ENCODE measurements around the gene INAFM2. TPM values are rescaled to one million over a fixed set of nuclear protein-coding genes. Genes with fewer than 3 reads are reported as not detected.

INAFM2 gene
- total RNA-seq, result 11.5 and 13.5 TPM in 2 replicates

GRCh38 chr15:40323239-40323952 is at the start of gene INAFM2:
Gene INAFM2 (plus strand): TSS chr15:40323692. CDS start chr15:40324056, 364 bp downstream.
- peak; percentile 69 for DNase-seq (ENCODE audit: low read depth)

DNA sequence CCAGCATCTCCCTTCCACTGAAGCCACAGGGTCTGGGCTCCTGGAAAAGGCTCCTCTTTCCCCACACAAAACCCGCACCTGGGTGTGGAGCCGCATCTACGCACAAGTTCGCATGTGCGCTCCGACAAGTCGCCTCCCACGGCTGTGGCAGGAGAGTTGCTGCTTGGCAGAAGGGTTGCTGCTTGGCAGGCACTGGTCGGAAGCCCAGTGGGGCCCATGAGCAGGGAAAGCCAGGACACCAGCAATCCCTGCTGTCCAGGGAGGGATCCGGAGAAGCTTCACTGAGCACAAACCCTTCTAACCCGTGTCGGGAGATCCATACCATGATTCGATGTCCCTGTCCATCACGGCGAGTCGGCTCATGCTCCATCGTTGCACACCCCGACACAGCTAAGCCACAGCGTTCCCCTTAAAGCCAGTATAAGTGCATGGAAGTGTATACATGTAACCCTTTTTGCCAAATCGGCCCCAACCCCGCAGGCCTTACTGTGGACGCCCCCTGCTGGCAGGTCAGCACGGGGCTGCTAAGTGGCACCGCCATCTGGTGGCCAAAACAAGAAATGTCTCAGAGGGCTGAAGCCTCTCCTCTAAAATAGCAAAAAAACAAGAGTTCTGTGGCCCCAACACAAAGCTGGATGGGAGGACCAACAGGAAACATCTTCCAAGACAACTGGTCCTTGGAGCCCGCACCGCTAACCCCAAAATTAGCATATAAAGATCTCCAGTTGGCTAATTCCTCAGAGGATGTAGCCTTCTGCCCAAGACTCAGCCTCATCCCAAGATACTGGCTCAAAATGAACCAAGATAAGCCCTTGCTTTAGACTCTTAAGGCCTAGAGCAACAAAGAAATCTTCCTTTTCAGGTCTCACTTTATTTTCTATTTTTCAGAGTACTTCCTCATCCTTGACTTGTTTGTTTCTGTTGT is 48.9 kb upstream of the INAFM2 start:
- peak; percentile 43 for DNase-seq (ENCODE audit: low read depth)

DNA sequence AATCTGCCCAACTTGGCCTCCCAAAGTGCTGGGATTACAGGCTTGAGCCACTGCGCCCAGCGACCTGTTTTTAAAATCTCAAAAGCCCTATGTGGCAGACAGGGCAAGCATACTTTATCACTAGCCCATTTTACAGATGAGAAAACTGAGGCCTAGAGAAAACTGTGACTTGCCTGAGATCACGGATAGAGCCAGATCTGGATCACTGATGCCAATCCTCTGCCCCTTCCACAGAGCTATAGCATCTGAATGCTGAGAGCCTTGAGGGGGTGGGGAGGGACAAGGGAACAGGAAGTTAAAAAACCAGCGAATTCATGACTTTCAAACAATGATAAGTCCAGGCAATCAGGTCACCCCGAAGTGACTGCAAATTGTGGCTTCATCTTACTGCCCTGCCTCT is 48.0 kb upstream of the INAFM2 start:
- DNase-seq (ENCODE audit: low read depth), result no peak

GRCh38 chr15:40275954-40276353 is 47.5 kb upstream of the INAFM2 start:
- DNase-seq (ENCODE audit: low read depth), result no peak

GRCh38 chr15:40276927-40277326 is 46.6 kb upstream of the INAFM2 start:
- DNase-seq (ENCODE audit: low read depth), result no peak

DNA sequence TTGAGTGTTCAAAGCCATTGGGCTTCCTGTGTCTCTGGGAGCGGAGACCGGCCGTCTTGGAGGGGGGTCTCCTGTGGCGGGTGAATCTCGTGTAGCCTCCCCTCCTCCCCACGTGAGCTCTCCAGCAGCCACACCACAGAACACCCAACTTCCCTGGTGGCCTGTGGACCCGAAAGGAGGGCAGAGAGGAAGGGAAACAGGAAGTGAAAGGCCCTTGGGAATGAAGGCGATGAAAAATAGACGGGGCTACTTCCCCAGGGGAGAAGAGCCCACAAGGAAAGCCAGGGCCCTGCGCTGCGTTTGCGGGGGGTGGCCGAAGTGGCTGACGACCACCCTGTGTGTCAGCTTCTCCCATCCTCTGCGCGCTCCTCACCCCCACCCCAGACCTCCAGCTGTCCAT is 46.0 kb upstream of the INAFM2 start:
- DNase-seq (ENCODE audit: low read depth), result no peak

DNA sequence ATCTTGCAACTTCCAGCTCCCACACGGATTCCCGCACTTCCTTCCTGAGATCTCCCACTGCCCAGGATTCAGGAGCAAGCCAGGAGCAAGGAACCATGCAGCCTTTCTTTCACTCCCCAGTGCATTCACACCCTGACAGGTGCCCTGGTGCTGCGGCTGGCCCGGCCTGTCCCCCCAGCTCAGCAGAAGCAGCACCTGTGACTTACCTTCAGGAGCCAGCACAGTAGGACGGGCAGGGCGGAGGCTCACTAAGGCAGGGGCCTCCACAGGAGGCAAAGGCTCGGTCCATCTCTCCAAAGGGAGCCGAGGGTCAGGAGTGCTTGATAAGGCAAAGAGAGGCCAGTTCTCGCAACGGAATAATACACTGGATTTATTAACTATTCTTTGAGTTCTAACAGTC is 45.5 kb upstream of the INAFM2 start:
- no peak for DNase-seq (ENCODE audit: low read depth)

GRCh38 chr15:40279437-40280141 is 43.9 kb upstream of the INAFM2 start:
- no peak for DNase-seq (ENCODE audit: low read depth)

DNA sequence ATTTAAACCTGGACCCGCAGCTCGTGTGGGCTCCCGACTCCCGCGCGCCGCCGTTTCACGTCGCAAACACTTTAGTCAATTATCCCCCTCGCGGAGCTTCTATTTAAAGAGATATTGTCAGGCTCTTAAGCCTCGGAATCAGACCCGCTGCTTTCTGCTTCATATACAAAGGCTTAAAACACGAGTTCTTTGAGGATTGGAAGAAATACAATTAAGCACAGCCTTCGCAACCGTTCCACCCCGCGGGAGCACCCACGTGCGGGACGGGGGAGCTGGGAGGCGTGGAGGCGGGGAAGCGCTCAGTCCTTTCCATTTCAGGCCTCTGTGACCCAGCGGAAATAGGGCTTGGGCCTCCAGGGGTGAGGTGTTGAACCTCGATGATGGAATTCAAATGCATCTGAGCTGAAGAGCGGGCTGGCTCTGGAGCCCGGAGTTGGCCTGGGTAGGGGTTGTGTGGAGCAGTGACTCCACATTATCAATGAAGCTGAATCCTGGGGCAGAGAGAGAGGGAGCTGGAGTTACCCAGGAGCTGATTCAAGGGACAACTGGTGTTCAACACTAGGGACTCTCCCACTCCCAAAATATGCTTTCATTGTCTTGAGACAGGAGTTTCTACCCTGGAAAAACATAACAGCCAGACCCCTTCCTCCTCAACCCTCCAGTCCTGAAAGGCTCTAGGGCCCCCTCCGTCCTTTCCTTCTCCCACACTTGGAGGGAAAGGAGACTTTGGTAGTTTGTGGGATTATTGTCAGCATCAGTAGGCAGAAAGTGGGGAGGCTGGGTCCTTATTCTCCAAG is 43.0 kb upstream of the INAFM2 start:
- no peak for DNase-seq (ENCODE audit: low read depth)

DNA sequence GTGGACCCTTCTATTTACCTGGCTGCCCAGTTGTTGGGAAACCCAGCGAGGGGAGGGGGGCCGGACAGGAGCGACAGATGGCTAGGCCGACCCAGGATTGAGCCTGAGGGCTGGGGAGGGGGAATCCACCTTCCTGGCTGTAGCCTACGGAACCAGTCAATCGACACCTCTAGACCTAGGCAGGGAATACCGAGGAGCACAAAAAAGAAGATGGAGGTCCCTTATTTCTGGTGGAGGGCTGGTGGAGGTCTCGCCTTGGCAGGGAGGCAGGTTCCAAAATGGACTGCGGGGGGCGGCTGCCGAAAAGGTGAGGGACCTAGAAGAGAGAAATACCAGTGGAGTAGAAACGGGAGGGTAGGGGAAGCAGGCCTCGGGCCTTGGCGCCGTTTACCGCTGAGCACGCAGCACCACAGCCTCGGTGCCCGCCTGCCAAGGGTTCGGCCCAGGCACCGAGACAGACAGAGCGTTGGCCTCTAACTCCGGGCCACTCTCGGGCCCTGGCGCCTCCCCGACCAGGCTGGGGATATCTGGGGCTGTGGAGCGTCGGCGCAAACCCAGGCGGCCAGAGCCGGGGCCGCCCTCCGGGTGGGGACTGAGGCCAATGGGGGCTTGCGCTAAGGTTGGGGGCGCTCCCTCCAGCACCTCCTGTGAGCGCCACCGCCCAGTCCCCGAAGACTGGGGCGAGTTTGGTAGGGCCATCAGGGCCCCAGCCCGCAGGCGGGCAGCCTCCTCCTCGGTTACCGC is 42.3 kb upstream of the INAFM2 start:
- no peak for DNase-seq (ENCODE audit: low read depth)

DNA sequence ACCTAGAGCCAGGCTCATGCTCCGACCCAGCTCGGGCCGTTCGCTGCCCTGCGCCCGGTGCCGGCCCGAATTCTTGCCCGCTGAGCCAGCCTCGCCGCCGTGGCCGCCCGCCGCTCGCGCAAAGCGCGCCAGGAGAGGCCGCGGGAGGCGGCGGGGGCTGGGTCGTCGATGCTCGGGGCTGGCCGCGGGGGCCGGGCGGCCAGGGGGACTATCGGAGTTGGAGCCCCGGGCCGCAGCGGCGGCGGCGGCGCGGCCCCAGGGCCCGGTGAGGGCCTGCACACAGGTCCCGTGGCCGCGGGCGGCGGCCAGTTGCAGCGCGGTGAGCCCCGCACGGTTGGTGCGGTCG is 41.7 kb upstream of the INAFM2 start:
- DNase-seq (ENCODE audit: low read depth), result no peak

GRCh38 chr15:40282147-40282868 is 41.2 kb upstream of the INAFM2 start:
- DNase-seq (ENCODE audit: low read depth), result no peak

GRCh38 chr15:40282869-40283614 is 40.5 kb upstream of the INAFM2 start, which contains the start of gene ANKRD63:
Gene ANKRD63 (minus strand): TSS chr15:40283064. CDS start chr15:40282586, 478 bp downstream.
- no peak for DNase-seq (ENCODE audit: low read depth)

GRCh38 chr15:40283615-40284300 is 39.7 kb upstream of the INAFM2 start:
- no peak for DNase-seq (ENCODE audit: low read depth)

DNA sequence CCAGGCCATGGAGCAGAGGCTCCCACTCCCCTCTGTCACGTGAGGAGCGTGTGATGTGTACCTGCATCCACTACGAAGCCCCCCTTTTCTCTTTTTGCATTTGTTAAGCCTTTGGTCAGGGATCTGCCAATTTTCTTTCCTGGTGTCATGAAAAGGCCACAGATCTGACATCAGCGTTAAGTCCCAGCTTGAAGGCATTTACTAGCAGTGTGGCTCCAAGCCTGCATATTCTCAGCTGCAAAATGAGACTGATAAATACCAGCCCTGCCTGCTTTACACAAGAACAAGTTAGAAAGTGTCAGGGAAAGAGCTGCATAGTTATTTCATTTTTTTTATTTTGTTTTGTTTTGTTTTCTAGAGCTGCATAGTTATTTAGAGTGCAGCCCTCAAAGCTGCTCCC is 38.3 kb upstream of the INAFM2 start:
- no peak for DNase-seq (ENCODE audit: low read depth)

GRCh38 chr15:40285554-40286011 is 37.9 kb upstream of the INAFM2 start:
- DNase-seq (ENCODE audit: low read depth), result no peak

GRCh38 chr15:40286061-40286532 is 37.4 kb upstream of the INAFM2 start:
- no peak for DNase-seq (ENCODE audit: low read depth)

GRCh38 chr15:40286794-40287193 is 36.7 kb upstream of the INAFM2 start:
- DNase-seq (ENCODE audit: low read depth), result no peak

DNA sequence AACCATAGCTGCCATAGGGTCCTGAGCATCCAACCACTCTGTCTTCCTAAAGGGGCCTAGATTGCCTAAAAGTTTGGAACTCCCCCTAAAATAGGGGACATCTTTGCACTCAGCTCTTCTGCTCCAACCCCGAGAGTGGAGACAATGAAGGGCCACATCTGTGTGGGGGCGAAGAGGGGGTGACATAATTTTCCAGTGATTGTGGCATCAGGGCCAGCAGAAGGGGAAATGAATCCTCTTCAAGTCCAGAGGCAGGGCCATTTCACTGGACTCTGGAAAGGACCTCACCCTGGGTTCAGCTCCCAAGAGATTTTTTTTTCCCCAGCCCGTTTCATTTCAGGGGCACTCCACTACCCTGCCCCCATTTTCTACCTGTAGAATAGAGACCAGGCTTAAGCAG is 36.0 kb upstream of the INAFM2 start:
- DNase-seq (ENCODE audit: low read depth), result no peak

Measured in renal cortical epithelial cell (primary cell).